Measurements from ENCODE around the gene ITGA6.
"Not testable (repeated sequence)": the region's sequence is repeated elsewhere in the genome, so short reads cannot be mapped to it uniquely, and the experiment has no call there.

The ITGA6 gene

DNA sequence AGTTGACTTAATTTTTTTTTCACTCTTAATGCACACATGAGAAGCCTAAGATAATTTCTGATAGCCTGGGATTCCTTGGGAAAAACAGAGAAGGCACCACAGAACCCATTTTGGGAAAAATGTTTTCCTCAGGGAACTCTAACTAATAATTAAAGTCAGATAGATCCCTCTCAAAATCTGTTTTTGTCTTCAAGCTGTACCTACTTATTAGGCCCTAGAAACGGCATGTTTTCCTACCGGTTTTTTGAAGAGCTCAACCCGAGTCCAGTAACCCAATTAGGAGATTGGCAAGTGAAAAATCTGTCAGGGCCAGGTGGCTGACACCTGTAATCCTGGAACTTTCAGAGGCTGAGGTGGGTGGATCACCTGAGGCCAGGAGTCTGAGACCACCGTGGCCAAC is 112.4 kb downstream of the ITGA6 start:
- FAIRE-seq: no peak
- TF ChIP-seq, protein P1, sequence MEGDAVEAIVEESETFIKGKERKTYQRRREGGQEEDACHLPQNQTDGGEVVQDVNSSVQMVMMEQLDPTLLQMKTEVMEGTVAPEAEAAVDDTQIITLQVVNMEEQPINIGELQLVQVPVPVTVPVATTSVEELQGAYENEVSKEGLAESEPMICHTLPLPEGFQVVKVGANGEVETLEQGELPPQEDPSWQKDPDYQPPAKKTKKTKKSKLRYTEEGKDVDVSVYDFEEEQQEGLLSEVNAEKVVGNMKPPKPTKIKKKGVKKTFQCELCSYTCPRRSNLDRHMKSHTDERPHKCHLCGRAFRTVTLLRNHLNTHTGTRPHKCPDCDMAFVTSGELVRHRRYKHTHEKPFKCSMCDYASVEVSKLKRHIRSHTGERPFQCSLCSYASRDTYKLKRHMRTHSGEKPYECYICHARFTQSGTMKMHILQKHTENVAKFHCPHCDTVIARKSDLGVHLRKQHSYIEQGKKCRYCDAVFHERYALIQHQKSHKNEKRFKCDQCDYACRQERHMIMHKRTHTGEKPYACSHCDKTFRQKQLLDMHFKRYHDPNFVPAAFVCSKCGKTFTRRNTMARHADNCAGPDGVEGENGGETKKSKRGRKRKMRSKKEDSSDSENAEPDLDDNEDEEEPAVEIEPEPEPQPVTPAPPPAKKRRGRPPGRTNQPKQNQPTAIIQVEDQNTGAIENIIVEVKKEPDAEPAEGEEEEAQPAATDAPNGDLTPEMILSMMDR (IDR thresholded peaks at IDR 0.05; ENCODE audit: insufficient read depth, missing control alignments): no peak
- DNase-seq (ENCODE audit: insufficient read length, low spot score): no peak

GRCh38 chr2:172540421-172540820 is 113.0 kb downstream of the ITGA6 start:
- no peak for DNase-seq (ENCODE audit: insufficient read length, low spot score)
- no peak for FAIRE-seq
- TF ChIP-seq, protein P1 (IDR thresholded peaks at IDR 0.05; ENCODE audit: insufficient read depth, missing control alignments): no peak

GRCh38 chr2:172545408-172546075 is 118.2 kb downstream of the ITGA6 start:
- TF ChIP-seq, protein P1 (IDR thresholded peaks at IDR 0.05; ENCODE audit: insufficient read depth, missing control alignments): no peak
- FAIRE-seq (no peak), DNase-seq (ENCODE audit: insufficient read length, low spot score) (no peak)

- TF ChIP-seq, protein P1 (IDR thresholded peaks at IDR 0.05; ENCODE audit: insufficient read depth, missing control alignments): no peak
- DNase-seq (ENCODE audit: insufficient read length, low spot score): no peak
- FAIRE-seq: no peak
Measured at GRCh38 chr2:172549131-172549530, 121.7 kb downstream of the ITGA6 start.

DNA sequence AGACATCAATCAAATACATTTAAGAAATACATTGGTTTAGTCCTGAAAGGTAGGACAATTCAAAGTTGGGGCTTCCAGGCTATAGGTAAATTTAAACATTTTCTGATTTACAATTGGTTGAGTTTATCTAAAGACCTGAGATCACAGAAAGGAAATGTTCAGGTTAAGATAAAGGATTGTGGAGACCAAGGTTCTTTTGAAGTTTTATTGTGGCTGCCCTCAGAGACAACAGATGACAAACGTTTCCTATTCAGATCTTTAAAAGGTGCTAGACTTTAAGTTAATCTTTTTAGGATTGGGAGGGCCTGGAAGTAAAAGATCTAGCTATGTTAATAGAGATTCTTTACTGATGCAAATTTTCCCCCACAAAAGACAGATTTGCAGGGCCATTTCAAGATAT is 122.4 kb downstream of the ITGA6 start:
- DNase-seq (ENCODE audit: insufficient read length, low spot score); FAIRE-seq: not testable (repeated sequence)

DNA sequence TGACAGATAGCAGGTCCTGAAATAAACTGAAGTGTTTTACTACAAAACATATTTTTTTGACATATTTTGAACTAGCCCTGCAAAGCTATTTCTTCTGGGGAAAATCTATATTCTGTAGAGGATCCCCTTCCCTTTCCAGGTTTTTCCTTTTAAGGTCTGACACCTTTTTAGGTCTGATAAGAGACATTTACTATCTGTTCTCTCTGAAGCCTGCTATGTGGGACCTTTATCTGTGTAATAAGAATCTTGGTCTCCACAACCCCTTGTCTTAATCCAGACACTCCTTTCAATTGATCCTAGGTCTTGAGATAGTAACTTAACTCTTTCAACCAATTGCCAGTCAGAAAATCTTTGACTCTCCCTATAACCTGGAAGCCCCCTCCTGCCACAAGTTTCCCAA is 123.0 kb downstream of the ITGA6 start:
- no peak for FAIRE-seq

DNA sequence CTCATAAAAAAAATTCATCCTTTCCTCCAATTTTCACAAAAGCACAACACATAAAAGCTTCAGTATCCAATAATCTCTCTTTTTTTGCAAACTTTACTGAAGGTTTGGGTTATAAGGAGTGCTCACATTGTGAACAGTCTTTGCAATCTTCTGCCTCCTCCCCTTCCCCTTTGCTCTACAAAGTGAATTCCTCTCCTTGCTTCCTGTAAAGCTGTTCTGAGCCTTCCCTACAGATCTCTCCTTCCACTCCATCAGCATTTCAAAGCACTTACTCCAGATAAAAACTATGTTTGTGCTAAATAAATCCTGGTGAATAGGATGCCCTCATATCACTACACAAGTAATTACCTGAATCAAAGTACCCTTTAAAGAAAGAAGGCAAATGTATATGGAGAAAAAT is 123.9 kb downstream of the ITGA6 start:
- no peak for FAIRE-seq
- TF ChIP-seq, protein P1 (IDR thresholded peaks at IDR 0.05; ENCODE audit: insufficient read depth, missing control alignments): no peak

More for the DNA sequence above, 123.0 kb downstream of the ITGA6 start:
- TF ChIP-seq, protein P1 (IDR thresholded peaks at IDR 0.05; ENCODE audit: insufficient read depth, missing control alignments): no peak
- no peak for DNase-seq (ENCODE audit: insufficient read length, low spot score)

More for the DNA sequence above, 123.9 kb downstream of the ITGA6 start:
- no peak for DNase-seq (ENCODE audit: insufficient read length, low spot score)
